HG03280 (cell line): ENCODE data around the gene CDK5.
"Not testable (repeated sequence)": the region's sequence is repeated elsewhere in the genome, so short reads cannot be mapped to it uniquely, and the experiment has no call there.

Source experiments
- ATAC-seq: cut with Tn5 transposase; IDR thresholded peaks from one replicate; pipeline ENCODE4 v1.9.1; 2021; ENCODE audit warnings: mild to moderate bottlenecking, moderate library complexity; ENCODE audit not compliant: unreplicated experiment

The CDK5 gene

GRCh38 chr7:151017370-151017952 lies 40.2 kb downstream of the CDK5 start:
- no peak for ATAC-seq

DNA sequence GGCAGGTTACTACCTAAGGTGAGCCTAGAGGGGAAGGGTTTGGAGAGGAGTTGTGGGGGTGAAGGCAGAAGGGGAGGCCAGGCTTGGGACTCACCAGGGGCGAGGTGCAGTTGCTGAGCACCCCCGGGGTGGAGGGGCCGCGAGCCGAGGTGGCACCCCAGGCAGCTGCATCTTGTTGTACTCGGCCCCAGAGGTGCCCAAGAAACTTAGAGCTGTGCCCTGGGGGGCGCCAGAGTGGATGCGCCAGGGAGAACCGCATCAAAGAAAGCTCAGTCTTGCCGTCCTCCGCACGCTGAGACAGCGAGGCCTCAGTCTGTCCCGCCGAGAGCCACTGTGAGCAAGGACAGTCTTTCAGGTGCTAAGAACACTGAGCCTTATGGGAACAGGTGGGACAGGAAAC lies 40.8 kb downstream of the CDK5 start:
- no peak for ATAC-seq

DNA sequence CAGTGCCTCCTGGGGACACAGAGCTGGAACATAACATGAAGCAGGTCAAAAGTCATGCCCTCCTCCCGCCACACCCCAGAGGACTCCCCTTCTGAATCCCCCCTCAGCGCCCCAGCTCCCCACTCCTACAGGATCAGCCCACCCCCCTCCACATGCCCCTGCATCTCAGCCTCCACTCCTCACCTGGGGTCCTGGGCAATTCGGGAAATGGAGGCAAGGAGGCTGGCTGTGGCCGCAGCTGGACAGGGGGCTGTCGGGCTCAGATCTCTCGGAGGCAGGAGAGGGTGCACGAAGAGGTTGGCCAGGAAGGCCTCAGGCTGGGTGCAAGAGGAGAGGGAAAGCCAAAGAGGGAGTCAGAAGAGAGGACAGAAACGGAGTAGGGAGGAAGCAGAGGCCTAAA lies 41.2 kb downstream of the CDK5 start:
- no peak for ATAC-seq

DNA sequence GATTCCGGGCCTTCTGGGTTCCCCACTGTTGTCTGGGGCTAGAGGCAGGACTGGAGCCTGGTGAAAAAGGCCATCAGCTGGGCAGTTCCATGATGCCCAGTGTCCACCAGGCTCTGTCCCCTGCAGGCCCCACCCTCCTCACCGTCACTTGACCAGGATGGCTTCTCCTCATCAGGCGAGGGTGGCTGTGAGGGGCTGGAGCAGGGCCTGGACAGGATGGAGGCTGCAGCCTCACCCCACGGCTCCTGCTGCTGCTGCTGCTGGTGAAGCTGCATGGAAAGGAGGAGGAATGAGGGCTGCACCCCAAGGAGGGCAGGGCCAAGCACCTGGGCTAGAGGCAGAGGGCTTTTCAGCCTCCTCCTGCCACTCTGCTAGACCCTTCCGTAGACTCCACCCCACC lies 41.7 kb downstream of the CDK5 start:
- ATAC-seq, result no peak

GRCh38 chr7:151014950-151015349 lies 42.7 kb downstream of the CDK5 start:
- no peak for ATAC-seq

- ATAC-seq, result peak; percentile 43
These were observed 43.8 kb downstream of the CDK5 start for GRCh38 chr7:151013733-151014497.

GRCh38 chr7:151013356-151013732 lies 44.4 kb downstream of the CDK5 start:
- no peak for ATAC-seq

- no peak for ATAC-seq
These were observed 44.8 kb downstream of the CDK5 start for GRCh38 chr7:151012911-151013347.

- no peak for ATAC-seq
These were observed 45.5 kb downstream of the CDK5 start for GRCh38 chr7:151012031-151012692.

GRCh38 chr7:151011616-151012015 lies 46.1 kb downstream of the CDK5 start:
- not testable (repeated sequence) for ATAC-seq

GRCh38 chr7:151011097-151011409 lies 46.6 kb downstream of the CDK5 start:
- ATAC-seq, result no peak

DNA sequence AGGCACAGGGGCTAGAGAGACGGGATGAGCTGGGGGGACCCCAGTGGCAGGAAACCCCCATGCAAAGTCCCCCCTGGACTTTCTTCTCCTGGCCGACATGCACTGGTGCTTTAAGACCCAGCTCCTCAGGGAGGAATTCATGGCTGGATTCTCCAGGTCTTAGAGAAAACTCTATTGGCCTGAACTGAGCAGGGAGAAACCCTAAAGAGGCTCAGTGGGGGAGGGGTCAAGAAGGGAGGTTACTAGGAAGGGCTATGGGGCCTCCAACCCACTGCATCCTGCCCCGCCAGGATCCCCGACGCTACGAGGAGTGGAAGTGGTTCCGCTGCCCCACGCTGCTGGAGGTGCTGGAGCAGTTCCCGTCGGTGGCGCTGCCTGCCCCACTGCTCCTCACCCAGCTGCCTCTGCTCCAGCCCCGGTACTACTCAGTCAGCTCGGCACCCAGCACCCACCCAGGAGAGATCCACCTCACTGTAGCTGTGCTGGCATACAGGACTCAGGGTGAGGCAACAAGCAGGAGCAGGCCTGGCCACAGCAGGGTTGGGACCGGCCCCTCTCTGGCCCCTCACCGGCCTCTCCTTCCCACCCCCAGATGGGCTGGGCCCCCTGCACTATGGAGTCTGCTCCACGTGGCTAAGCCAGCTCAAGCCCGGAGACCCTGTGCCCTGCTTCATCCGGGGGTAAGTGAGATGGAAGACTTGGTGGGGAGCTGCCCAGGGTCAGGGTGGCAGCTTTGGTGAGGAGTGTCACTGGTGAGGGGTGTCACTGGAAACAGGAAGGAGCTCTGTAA lies 47.2 kb downstream of the CDK5 start:
- ATAC-seq, result no peak

- no peak for ATAC-seq
These were observed 47.7 kb downstream of the CDK5 start for GRCh38 chr7:151010037-151010306.

DNA sequence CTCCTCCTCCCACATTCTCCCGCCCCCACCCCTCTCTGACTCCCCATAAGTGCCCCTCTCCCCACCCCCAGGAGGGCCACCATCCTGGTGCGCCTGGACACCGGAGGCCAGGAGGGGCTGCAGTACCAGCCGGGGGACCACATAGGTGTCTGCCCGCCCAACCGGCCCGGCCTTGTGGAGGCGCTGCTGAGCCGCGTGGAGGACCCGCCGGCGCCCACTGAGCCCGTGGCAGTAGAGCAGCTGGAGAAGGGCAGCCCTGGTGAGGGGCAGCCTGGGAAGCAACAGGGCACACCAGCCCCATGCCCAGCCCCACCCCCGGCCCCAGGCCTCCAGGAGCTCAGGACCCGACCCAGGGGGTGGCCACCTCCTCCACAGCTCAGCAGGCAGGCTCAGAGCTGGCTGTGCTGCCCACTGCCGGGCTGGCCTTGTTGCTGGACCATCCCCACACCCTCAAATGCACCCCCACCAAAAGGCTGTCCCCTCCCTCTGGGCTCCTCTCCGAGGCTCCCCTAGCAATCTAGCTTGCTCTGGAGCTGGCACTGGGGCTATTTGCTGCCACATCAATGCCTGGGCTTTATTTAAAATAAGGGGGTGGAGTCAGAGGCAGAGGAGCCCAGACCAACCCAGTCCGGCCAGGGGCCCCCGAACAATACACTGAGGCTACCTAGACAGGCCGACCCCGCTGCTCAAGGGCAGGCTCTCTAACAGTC lies 48.2 kb downstream of the CDK5 start:
- no peak for ATAC-seq

DNA sequence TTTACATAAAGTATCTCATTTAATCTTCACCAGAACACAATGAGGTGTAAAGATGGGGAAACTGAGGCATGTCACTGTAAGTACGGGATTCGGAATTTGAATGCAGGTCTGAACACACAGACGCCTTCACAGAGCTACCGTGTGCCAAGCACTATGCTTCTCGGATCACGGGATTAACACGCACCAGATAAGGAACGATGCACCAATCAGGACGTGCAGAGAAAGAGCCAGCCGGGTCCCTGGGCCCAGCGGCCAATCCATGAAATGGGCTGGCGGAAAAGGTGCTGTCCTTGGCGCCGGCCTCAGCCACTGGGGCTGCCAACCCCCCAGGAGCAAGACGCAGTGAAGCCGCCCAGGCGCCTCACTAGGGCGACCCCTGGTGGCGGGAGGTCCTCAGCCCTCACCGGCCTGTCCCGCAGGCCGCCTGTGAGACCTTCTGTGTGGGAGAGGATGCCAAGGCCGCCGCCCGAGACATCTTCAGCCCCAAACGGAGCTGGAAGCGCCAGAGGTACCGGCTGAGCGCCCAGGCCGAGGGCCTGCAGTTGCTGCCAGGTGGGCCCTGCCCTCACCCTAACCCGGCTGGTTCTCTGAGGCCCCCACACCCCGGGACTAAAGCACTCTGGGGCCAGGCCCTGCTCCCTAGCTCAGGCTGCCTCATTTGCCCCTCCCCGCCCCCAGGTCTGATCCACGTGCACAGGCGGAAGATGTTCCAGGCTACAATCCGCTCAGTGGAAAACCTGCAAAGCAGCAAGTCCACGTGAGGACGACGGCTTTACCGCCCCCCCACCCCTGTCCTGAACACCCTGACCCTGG lies 49.0 kb downstream of the CDK5 start:
- ATAC-seq, result peak; percentile 85

DNA sequence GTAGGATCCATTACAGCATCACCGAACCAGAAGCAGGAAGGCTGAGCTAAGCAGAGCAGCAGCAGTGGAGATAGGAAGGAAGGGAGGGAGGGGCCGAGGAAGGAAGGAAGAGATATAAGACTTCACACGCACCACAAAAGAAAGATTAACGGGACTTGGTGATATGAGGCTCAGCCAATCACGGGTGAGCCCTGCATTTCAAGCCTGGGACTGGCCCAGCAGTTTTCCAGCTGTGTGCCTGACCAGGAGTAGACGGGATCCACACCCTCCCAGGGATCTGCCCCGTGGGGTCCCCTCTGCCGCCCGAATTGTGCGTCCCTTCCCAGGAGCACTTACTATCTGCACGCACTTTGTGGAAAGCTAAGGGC lies 49.6 kb downstream of the CDK5 start:
- ATAC-seq, result no peak

- ATAC-seq, result no peak
These were observed 50.2 kb downstream of the CDK5 start for GRCh38 chr7:151007469-151007898.

DNA sequence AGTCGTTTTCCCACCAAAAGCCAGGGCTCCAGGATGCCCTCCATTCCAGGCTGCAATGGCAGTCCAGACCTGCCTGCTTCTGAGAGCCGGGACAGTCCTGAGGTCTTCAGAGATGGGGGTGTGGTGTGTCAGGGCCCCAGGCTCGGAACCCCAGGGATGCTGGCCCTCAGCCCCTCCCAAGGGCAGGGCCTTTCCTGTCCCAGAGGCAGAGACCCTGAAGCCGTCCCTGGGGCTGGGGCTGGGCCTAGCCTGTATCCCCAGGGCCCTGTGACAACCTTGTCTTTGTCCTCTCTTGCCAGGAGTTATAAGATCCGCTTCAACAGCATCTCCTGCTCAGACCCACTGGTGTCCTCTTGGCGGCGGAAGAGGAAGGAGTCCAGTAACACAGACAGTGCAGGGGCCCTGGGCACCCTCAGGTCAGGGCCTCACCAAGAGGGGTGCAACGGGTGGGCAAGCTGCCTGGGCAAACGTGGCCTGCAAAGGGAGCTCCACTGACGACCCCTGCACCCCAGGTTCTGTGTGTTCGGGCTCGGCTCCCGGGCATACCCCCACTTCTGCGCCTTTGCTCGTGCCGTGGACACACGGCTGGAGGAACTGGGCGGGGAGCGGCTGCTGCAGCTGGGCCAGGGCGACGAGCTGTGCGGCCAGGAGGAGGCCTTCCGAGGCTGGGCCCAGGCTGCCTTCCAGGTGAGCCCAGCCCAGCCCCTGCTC lies 51.0 kb downstream of the CDK5 start:
- ATAC-seq, result no peak

- ATAC-seq, result no peak
These were observed 52.1 kb downstream of the CDK5 start for GRCh38 chr7:151005566-151005965.
